ENCODE results near the gene POLR3B.
"Not testable (repeated sequence)": the region's sequence is repeated elsewhere in the genome, so short reads cannot be mapped to it uniquely, and the experiment has no call there.

Gene POLR3B

GRCh38 chr12:106357549-106358395 lies at the start of gene POLR3B:
Gene POLR3B, plus strand, starts transcription at chr12:106357748. Its CDS starts 132 bp downstream, at chr12:106357880.
- peak; percentile 92 to 94 for DNase-seq

- no peak for DNase-seq
Measured at GRCh38 chr12:106308121-106308520, 49.4 kb upstream of the POLR3B start.

GRCh38 chr12:106308611-106309010 lies 48.9 kb upstream of the POLR3B start:
- no peak for DNase-seq

GRCh38 chr12:106309671-106310505 lies 47.7 kb upstream of the POLR3B start:
- DNase-seq = no peak

- DNase-seq = no peak
Measured at GRCh38 chr12:106310687-106311086, 46.9 kb upstream of the POLR3B start.

GRCh38 chr12:106311139-106311538 lies 46.4 kb upstream of the POLR3B start:
- DNase-seq = no peak

GRCh38 chr12:106313413-106313812 lies 44.1 kb upstream of the POLR3B start:
- not testable (repeated sequence) for DNase-seq

- no peak for DNase-seq
Measured at GRCh38 chr12:106315523-106315922, 42.0 kb upstream of the POLR3B start.

- DNase-seq = no peak
Measured at GRCh38 chr12:106317406-106318082, 40.0 kb upstream of the POLR3B start.

GRCh38 chr12:106321139-106321850 lies 36.3 kb upstream of the POLR3B start:
- DNase-seq = no peak

GRCh38 chr12:106323537-106323936 lies 34.0 kb upstream of the POLR3B start:
- DNase-seq = no peak

- DNase-seq = no peak
Measured at GRCh38 chr12:106327309-106327869, 30.2 kb upstream of the POLR3B start.

- DNase-seq = no peak
Measured at GRCh38 chr12:106328735-106329134, 28.8 kb upstream of the POLR3B start.

- DNase-seq = no peak
Measured at GRCh38 chr12:106329231-106329982, 28.1 kb upstream of the POLR3B start.

- no peak for DNase-seq
Measured at GRCh38 chr12:106331599-106331998, 25.9 kb upstream of the POLR3B start.

- DNase-seq = no peak
Measured at GRCh38 chr12:106332536-106332935, 25.0 kb upstream of the POLR3B start.

- no peak for DNase-seq
Measured at GRCh38 chr12:106333010-106333409, 24.5 kb upstream of the POLR3B start.

GRCh38 chr12:106333756-106334155 lies 23.8 kb upstream of the POLR3B start:
- no peak for DNase-seq

- DNase-seq = no peak
Measured at GRCh38 chr12:106341086-106341877, 16.3 kb upstream of the POLR3B start.

GRCh38 chr12:106342397-106343213 lies 14.9 kb upstream of the POLR3B start:
- DNase-seq = no peak

All from NCI-H1930 (cell line).